HCT116 (cell line): ENCODE results near the gene FRAT2. TPM values are rescaled to one million over a fixed set of nuclear protein-coding genes. Genes with fewer than 3 reads are reported as not detected.

Source experiments
- ATAC-seq: fragments of 200-7000 bp; cut with Tn5 transposase; 2 replicates; pipeline ENCODE4 v1.9.1; 2020; ENCODE audit warnings: mild to moderate bottlenecking, moderate library complexity
- BruUV-seq: library from RNA; stranded (reverse); fragments of 400-500 nt; replicated peaks from 2 replicates; lab custom pipeline; 2021; lab: Mats Ljungman, UMichigan
- CTCF ChIA-PET: fragments of 300-600 bp; sonication (Branson Sonifier 250); formaldehyde crosslinking; loops from one replicate; lab custom pipeline; 2021; ENCODE audit warnings: antibody characterized with exemption; lab: Charles Lee
- POLR2A ChIA-PET: fragments of 300-600, 350-600 bp; sonication (Branson Sonifier 250); formaldehyde crosslinking; loops from one replicate; lab custom pipeline; 2021; ENCODE audit warnings: antibody characterized with exemption; lab: Charles Lee
- RAD21 ChIA-PET, 2 experiments: fragments of 300-600 bp; sonication (Branson Sonifier 250); formaldehyde crosslinking; loops; one replicate each; lab custom pipeline; 2023; ENCODE audit warnings: low total read pairs in 2 of 2; ENCODE audit not compliant: uncharacterized antibody in 2 of 2, unreplicated experiment in 2 of 2, low non-redundant PET in 1 of 2; lab: Charles Lee
- DNase-seq: peaks from one replicate; pipeline ENCODE4 v3.0.0-alpha.2; 2010; ENCODE audit warnings: low read depth, low spot score
- H2AFZ ChIP-seq: fragments of 200-600 bp; shearing (Covaris generic), sonication (generic); 2 replicates; pipeline ENCODE4 v1.6.1; 2017; ENCODE audit warnings: low read depth, mixed run types, mixed read lengths, antibody characterized with exemption, low read length; ENCODE audit not compliant: poor library complexity, severe bottlenecking
- H3K27ac ChIP-seq: 2 replicates; pipeline ENCODE4 v1.5.1; 2012; ENCODE audit warnings: low read depth, low read length
- H3K27me3 ChIP-seq: fragments of 200-600 bp; sonication (generic); 2 replicates; pipeline ENCODE4 v1.6.1; 2016; ENCODE audit warnings: mixed run types, low read length, mixed read lengths; ENCODE audit not compliant: insufficient read depth
- H3K36me3 ChIP-seq, 2 experiments: fragments of 200-500 bp in 1 of 2; fragments of 200-600 bp in 1 of 2; sonication (Bioruptor generic) in 1 of 2; sonication (generic) in 1 of 2; 2 replicates each; pipeline versions ENCODE4 v1.5.1 to v1.6.1; 2014 to 2016; ENCODE audit warnings: low read length in 2 of 2, inconsistent platforms in 1 of 2, mixed read lengths in 1 of 2, mixed run types in 1 of 2; ENCODE audit not compliant: insufficient read depth in 2 of 2, control insufficient read depth in 1 of 2
- H3K4me1 ChIP-seq, 2 experiments: fragments of 200-600 bp in 1 of 2; sonication (generic) in 1 of 2; 2 replicates each; pipeline versions ENCODE4 v1.5.1 to v1.6.1; 2012 to 2017; ENCODE audit warnings: low read length in 2 of 2, inconsistent platforms in 1 of 2, mild to moderate bottlenecking in 1 of 2, mixed read lengths in 1 of 2, mixed run types in 1 of 2, moderate library complexity in 1 of 2; ENCODE audit not compliant: insufficient read depth in 2 of 2, control insufficient read depth in 1 of 2
- H3K4me2 ChIP-seq: fragments of 200-600 bp; sonication (generic); 2 replicates; pipeline ENCODE4 v1.6.1; 2017; ENCODE audit warnings: mixed run types, low read length, mixed read lengths
- H3K4me3 ChIP-seq, 2 experiments: fragments of 200-600 bp in 1 of 2; sonication (generic) in 1 of 2; replicated peaks in 1 of 2; 2 replicates each; pipeline ENCODE4 v1.5.1; 2011 to 2016; ENCODE audit warnings: low read length in 2 of 2, control low read depth in 1 of 2, low read depth in 1 of 2, mild to moderate bottlenecking in 1 of 2, mixed read lengths in 1 of 2, mixed run types in 1 of 2
- H3K79me2 ChIP-seq: fragments of 200-600 bp; sonication (generic); 2 replicates; pipeline ENCODE4 v1.6.1; 2017; ENCODE audit warnings: mild to moderate bottlenecking, mixed run types, low read length, moderate library complexity, mixed read lengths; ENCODE audit not compliant: insufficient read depth
- H3K9ac ChIP-seq: fragments of 200-600 bp; sonication (generic); 2 replicates; pipeline ENCODE4 v1.6.1; 2016; ENCODE audit warnings: low read length, mixed read lengths
- H3K9me2 ChIP-seq: fragments of 200-600 bp; sonication (generic), shearing (Covaris generic); 2 replicates; pipeline ENCODE4 v1.6.1; 2017; ENCODE audit warnings: mixed run types, mild to moderate bottlenecking, moderate library complexity; ENCODE audit not compliant: insufficient read depth
- H3K9me3 ChIP-seq, 2 experiments: fragments of 200-500 bp in 1 of 2; fragments of 200-600 bp in 1 of 2; sonication (Bioruptor generic) in 1 of 2; sonication (generic) in 1 of 2; 2 replicates each; pipeline ENCODE4 v1.6.1; 2014 to 2017; ENCODE audit warnings: low read length in 2 of 2, mixed read lengths in 2 of 2, inconsistent platforms in 1 of 2, low read depth in 1 of 2, mild to moderate bottlenecking in 1 of 2, mixed run types in 1 of 2, moderate library complexity in 1 of 2; ENCODE audit not compliant: control insufficient read depth in 1 of 2, insufficient read depth in 1 of 2
- H4K20me1 ChIP-seq: fragments of 200-600 bp; sonication (generic), shearing (Covaris generic); 2 replicates; pipeline ENCODE4 v1.6.1; 2017; ENCODE audit warnings: mixed run types, mild to moderate bottlenecking, moderate library complexity; ENCODE audit not compliant: insufficient read depth
- CBX3 ChIP-seq: IDR thresholded peaks from 2 replicates; pipeline ENCODE4 v1.6.1; 2012; ENCODE audit warnings: low read depth
- CEBPB ChIP-seq: IDR thresholded peaks from 2 replicates; pipeline ENCODE4 v1.6.1; 2012; ENCODE audit warnings: low read depth
- EGR1 ChIP-seq: IDR thresholded peaks from 2 replicates; pipeline ENCODE4 v1.6.1; 2012; ENCODE audit warnings: low read depth
- ELF1 ChIP-seq: IDR thresholded peaks from 2 replicates; pipeline ENCODE4 v1.6.1; 2012; ENCODE audit warnings: low read depth, borderline replicate concordance
- EZH2phosphoT487 ChIP-seq: fragments of 200-600 bp; IDR thresholded peaks from 2 replicates; pipeline ENCODE4 v1.6.1; 2018; ENCODE audit warnings: antibody characterized with exemption, borderline replicate concordance
- FOSL1 ChIP-seq: IDR thresholded peaks from 2 replicates; pipeline ENCODE4 v1.6.1; 2012; ENCODE audit warnings: low read depth
- JUND ChIP-seq: IDR thresholded peaks from 2 replicates; pipeline ENCODE4 v1.6.1; 2012
- RAD21 ChIP-seq: IDR thresholded peaks from 2 replicates; pipeline ENCODE4 v1.6.1; 2012; ENCODE audit warnings: low read depth, mild to moderate bottlenecking
- SIN3A ChIP-seq: IDR thresholded peaks from 2 replicates; pipeline ENCODE4 v1.6.1; 2012; ENCODE audit warnings: low read depth
- SP1 ChIP-seq: IDR thresholded peaks from 2 replicates; pipeline ENCODE4 v1.6.1; 2012; ENCODE audit warnings: low read depth
- ZFX ChIP-seq: fragments of 450-650 bp; IDR thresholded peaks from 2 replicates; pipeline ENCODE4 v1.6.1; 2017
- ZNF274 ChIP-seq: fragments of 200-500 bp; sonication (Bioruptor generic); IDR thresholded peaks from 2 replicates; pipeline ENCODE4 v1.6.1; 2014; ENCODE audit warnings: mild to moderate bottlenecking, low read depth, low read length, inconsistent platforms
- intact Hi-C: fragments of 100-400 bp; cut with micrococcal nuclease; formaldehyde crosslinking; loops from 2 replicates; pipeline ENCODE4 v1.10.0; 2022
- total RNA-seq: library from RNA; stranded (reverse); gene quantifications from one replicate; pipeline ENCODE4 v1.2.1, GENCODE V29; 2021; ENCODE audit not compliant: unreplicated experiment
- TF ChIP-seq, protein P1 (sequence below): IDR thresholded peaks from 2 replicates; pipeline ENCODE4 v1.6.1; 2011; ENCODE audit warnings: mild to moderate bottlenecking, low read length, moderate library complexity; ENCODE audit not compliant: insufficient replicate concordance; ENCODE audit errors: extremely low read depth
- TF ChIP-seq, protein P2 (sequence below), 3 experiments: fragments of 200-600 bp in 1 of 3; sonication (generic) in 1 of 3; IDR thresholded peaks in 2 of 3; conservative IDR thresholded peaks in 1 of 3; 2 replicates each; pipeline ENCODE4 v1.5.1; 2012 to 2017; ENCODE audit warnings: low read depth in 2 of 3, low read length in 2 of 3, antibody characterized with exemption in 1 of 3, borderline replicate concordance in 1 of 3, control low read depth in 1 of 3, mild to moderate bottlenecking in 1 of 3, mixed read lengths in 1 of 3, mixed run types in 1 of 3, moderate library complexity in 1 of 3; ENCODE audit not compliant: insufficient read depth in 1 of 3

Gene FRAT2
- total RNA-seq, 1 experiment from 2014 or later: 10.7 TPM

DNA sequence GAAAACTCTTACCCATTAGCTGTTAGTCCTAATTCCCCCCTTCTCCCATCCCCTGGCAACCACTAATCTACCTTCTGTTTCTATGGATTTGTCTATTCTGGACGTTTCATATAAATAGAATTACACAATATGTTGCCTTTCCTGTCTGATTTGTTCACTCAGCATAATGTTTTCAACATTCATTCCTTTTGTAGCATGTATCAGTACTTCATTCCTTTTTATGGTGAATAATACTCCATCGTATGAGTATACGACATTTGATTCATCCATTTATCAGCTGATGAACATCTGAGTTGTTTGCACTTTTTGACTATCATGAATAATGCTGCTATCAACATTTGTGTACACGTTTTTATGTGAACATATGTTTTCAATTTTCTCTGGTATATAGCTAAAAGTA, 19.9 kb downstream of the FRAT2 start:
- Histone ChIP-seq H3K27me3 (no peaks in the 10 kb centered on the region), H3K4me3 (no peak overlapping the region), H3K27ac (no peak overlapping the region), H2AFZ (no peak overlapping the region), H3K9me3 (no peaks in the 10 kb centered on the region), H3K9ac (no peak overlapping the region), H3K36me3 (no peaks in the 10 kb centered on the region), H4K20me1 (no peaks in the 10 kb centered on the region), H3K9me2 (0 out of 2 replicates have a peak, but pooled peaks cover 4% of the 10 kb centered on the region), H3K79me2 (no peaks in the 10 kb centered on the region), H3K4me1 (peaks cover 0 to 8% of the 10 kb centered on the region in 2 experiments; a peak in 3 of 4 replicates), H3K4me2 (no peak overlapping the region)
- TF ChIP-seq FOSL1 (no peak), RAD21 (no peak), CBX3 (no peak), EZH2phosphoT487 (no peak), SP1 (no peak), JUND (no peak), EGR1 (no peak), ELF1 (no peak), CEBPB (no peak), ZFX (no peak), ZNF274 (no peak), SIN3A (no peak)
- TF ChIP-seq, protein P1, sequence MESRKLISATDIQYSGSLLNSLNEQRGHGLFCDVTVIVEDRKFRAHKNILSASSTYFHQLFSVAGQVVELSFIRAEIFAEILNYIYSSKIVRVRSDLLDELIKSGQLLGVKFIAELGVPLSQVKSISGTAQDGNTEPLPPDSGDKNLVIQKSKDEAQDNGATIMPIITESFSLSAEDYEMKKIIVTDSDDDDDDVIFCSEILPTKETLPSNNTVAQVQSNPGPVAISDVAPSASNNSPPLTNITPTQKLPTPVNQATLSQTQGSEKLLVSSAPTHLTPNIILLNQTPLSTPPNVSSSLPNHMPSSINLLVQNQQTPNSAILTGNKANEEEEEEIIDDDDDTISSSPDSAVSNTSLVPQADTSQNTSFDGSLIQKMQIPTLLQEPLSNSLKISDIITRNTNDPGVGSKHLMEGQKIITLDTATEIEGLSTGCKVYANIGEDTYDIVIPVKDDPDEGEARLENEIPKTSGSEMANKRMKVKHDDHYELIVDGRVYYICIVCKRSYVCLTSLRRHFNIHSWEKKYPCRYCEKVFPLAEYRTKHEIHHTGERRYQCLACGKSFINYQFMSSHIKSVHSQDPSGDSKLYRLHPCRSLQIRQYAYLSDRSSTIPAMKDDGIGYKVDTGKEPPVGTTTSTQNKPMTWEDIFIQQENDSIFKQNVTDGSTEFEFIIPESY: no peak
- TF ChIP-seq, protein P2, sequence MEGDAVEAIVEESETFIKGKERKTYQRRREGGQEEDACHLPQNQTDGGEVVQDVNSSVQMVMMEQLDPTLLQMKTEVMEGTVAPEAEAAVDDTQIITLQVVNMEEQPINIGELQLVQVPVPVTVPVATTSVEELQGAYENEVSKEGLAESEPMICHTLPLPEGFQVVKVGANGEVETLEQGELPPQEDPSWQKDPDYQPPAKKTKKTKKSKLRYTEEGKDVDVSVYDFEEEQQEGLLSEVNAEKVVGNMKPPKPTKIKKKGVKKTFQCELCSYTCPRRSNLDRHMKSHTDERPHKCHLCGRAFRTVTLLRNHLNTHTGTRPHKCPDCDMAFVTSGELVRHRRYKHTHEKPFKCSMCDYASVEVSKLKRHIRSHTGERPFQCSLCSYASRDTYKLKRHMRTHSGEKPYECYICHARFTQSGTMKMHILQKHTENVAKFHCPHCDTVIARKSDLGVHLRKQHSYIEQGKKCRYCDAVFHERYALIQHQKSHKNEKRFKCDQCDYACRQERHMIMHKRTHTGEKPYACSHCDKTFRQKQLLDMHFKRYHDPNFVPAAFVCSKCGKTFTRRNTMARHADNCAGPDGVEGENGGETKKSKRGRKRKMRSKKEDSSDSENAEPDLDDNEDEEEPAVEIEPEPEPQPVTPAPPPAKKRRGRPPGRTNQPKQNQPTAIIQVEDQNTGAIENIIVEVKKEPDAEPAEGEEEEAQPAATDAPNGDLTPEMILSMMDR (IDR thresholded peaks at IDR 0.05 in 2 of 3, conservative IDR thresholded peaks at IDR 0.05 in 1 of 3; ENCODE audit: borderline replicate concordance in 1 of 3, insufficient read depth in 1 of 3, low read depth in 2 of 3, low read length in 2 of 3): no peak
- intact Hi-C loops: no loop called here
- ChIA-PET POLR2A (no interaction called here), CTCF (no interaction called here), RAD21 (no interaction called here)
- ATAC-seq: no peak
- BruUV-seq: no TSS peak
- DNase-seq: no peak
